ENCODE data around the gene PFDN5.
A peak's percentile ranks its signal among the peaks of the same experiment; 100 is the strongest.

The PFDN5 gene

GRCh38 chr12:53255996-53256395 lies 39.3 kb upstream of the PFDN5 start:
- no peaks in the 10 kb centered on the region for H3K9me3 ChIP-seq (ENCODE audit: severe bottlenecking)
- DNase-seq = no peak
- H3K27me3 ChIP-seq (ENCODE audit: insufficient read depth, low read depth, severe bottlenecking) = no peaks in the 10 kb centered on the region
- H3K4me3 ChIP-seq (ENCODE audit: low read depth, low read length) = no peak overlapping the region
- no peak for TF ChIP-seq CTCF (IDR thresholded peaks at IDR 0.05; ENCODE audit: low read depth, low read length)
- peaks cover 12% of the 10 kb centered on the region for H3K36me3 ChIP-seq
- no peak overlapping the region for H3K27ac ChIP-seq

GRCh38 chr12:53258541-53259539 lies 36.5 kb upstream of the PFDN5 start:
- H3K36me3 ChIP-seq = peaks cover 4% of the 10 kb centered on the region
- DNase-seq = no peak
- no peak overlapping the region for H3K4me3 ChIP-seq (ENCODE audit: low read depth, low read length)
- no peak for TF ChIP-seq CTCF (IDR thresholded peaks at IDR 0.05; ENCODE audit: low read depth, low read length)
- no peaks in the 10 kb centered on the region for H3K9me3 ChIP-seq (ENCODE audit: severe bottlenecking)
- H3K27me3 ChIP-seq (ENCODE audit: insufficient read depth, low read depth, severe bottlenecking) = no peaks in the 10 kb centered on the region
- H3K27ac ChIP-seq = no peak overlapping the region

DNA sequence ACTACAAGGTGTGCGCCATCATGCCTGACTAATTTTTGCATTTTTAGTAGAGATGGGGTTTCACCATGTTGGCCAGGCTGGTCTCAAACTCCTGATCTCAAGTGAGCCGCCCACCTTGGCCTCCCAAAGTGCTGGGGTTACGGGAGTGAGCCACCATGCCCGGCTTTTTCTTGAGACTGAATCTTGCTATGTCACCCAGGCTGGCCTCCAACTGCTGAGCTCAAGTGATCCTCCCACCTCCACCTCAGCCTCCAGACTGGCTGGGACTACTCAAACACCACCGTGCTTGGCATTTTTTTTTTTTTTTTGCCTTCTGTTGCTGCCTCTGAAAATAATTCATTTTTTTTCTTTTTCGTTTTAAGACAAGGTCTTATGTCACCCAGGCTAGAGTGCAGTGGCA lies 35.5 kb upstream of the PFDN5 start:
- Histone ChIP-seq H3K4me3 (ENCODE audit: low read depth, low read length) (no peak overlapping the region), H3K36me3 (no peaks in the 10 kb centered on the region), H3K27me3 (ENCODE audit: insufficient read depth, low read depth, severe bottlenecking) (no peaks in the 10 kb centered on the region), H3K27ac (no peak overlapping the region), H3K9me3 (ENCODE audit: severe bottlenecking) (no peaks in the 10 kb centered on the region)
- no peak for DNase-seq
- TF ChIP-seq CTCF (IDR thresholded peaks at IDR 0.05; ENCODE audit: low read depth, low read length) = no peak

DNA sequence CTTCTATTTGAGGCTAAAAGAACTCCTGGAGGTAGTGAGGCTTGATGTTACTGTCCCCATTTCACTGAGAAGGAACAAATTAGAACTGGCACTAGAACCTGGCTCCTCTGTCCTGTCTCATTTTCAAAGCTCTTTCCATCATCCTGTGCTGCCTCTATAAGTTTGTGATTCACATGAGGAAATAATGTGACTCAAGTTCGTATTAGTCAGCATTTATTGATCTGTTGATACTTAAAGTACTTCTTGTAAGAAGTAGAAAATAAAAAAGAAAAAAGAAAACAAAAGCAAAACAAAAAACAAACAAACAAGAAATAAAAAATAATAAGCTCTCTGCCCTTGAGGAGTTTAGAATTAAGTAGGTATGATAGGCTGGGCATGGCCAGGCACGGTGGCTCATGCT lies 29.6 kb upstream of the PFDN5 start:
- no peaks in the 10 kb centered on the region for H3K27me3 ChIP-seq (ENCODE audit: insufficient read depth, low read depth, severe bottlenecking)
- H3K36me3 ChIP-seq = peaks cover 23% of the 10 kb centered on the region
- no peak for DNase-seq
- no peaks in the 10 kb centered on the region for H3K9me3 ChIP-seq (ENCODE audit: severe bottlenecking)
- H3K27ac ChIP-seq = no peak overlapping the region
- no peak for TF ChIP-seq CTCF (IDR thresholded peaks at IDR 0.05; ENCODE audit: low read depth, low read length)
- H3K4me3 ChIP-seq (ENCODE audit: low read depth, low read length) = no peak overlapping the region

DNA sequence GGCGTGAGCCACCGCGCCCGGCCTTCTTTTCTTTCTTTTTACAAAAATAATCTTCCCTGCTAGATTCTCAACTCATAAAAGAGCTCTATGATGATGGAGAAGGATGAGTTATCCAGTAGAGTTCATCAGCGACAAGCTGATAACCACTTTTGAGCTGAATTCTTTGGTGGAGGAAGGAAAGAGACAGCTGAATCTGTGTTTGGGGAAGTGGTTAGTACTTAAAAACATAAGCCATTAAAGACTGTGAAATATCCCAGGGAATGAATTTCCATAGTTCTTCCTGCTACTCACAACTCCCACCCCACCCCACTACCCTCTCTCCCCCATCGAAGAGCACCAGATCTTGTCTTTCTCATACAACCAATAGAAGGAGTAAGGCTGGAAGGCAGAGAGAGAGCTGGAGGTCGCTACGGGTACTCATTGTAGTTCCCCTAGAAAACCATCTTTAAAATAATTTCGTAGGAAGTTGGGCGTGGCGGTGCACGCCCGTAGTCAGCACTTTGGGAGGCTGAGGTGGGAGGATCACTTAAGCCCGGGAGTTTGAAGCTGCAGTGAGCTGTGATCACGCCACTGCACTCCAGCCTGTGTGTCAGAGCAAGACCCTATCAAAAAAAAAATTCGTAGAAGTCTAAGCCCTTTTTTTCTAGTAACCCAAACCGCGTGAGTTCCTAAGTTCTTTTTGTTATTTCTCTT lies 27.9 kb upstream of the PFDN5 start:
- H3K27ac ChIP-seq = no peak overlapping the region

More for the DNA sequence above, 27.9 kb upstream of the PFDN5 start:
- TF ChIP-seq CTCF (IDR thresholded peaks at IDR 0.05; ENCODE audit: low read depth, low read length) = no peak
- Histone ChIP-seq H3K4me3 (ENCODE audit: low read depth, low read length) (peak overlapping the region; percentile 83), H3K27me3 (ENCODE audit: insufficient read depth, low read depth, severe bottlenecking) (no peaks in the 10 kb centered on the region), H3K36me3 (peaks cover 36% of the 10 kb centered on the region), H3K9me3 (ENCODE audit: severe bottlenecking) (no peaks in the 10 kb centered on the region)
- no peak for DNase-seq

All from WERI-Rb-1 (cell line).